Stimulated activated naive CD4-positive, alpha-beta T cell treated with Interleukin-2 at 50 U/mL for 16 hours (primary cell): ENCODE measurements around the gene GOLGA8A.
"Not testable (repeated sequence)": the region's sequence is repeated elsewhere in the genome, so short reads cannot be mapped to it uniquely, and the experiment has no call there.

Experiments used
- DNase-seq: peaks from one replicate; lab custom pipeline; 2025; lab: John Stamatoyannopoulos, UW

The GOLGA8A gene

GRCh38 chr15:34437687-34438086 lies at the start of gene GOLGA8A:
TSS of gene GOLGA8A (minus strand) at chr15:34437808. CDS start at chr15:34389691, 48,117 bp downstream.
- DNase-seq, result peak; percentile 78

DNA sequence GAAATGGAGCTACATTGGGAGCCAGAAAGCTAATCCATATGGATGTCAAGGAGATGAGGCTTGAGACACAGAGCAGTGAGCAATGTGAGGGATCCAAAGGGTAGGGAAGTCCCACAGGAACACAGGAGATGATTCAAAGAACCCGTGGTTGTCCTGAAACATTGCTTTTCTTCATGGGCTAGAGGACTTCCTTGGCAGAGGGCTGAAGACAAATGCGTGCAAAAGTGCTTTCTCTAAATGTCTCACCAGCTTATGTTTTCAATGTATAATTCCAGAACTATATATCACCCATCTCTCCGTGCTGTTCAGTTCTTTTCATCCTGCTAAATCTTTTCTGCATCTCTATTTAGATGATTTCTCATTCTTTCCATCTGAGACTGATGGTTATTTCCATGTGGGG lies 46.0 kb upstream of the GOLGA8A start:
- DNase-seq, result no peak

DNA sequence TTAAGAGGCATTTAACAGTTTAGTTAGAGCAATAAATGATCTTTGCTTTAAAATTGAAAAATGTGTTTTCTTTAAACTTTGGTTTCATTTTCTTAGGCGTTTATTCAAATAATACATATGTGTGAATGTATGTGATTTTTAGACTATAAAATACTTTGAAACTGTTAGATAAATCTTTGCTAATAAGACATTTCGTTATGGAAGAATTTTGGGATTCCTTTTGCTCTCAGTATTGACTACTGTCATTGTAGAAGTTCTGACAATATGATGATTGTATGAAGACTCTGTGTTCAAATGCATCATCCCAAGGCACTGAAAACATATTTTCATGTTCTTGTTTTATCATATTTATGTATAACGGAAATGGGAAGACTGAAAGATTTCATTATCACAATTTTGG lies 43.8 kb upstream of the GOLGA8A start:
- no peak for DNase-seq

DNA sequence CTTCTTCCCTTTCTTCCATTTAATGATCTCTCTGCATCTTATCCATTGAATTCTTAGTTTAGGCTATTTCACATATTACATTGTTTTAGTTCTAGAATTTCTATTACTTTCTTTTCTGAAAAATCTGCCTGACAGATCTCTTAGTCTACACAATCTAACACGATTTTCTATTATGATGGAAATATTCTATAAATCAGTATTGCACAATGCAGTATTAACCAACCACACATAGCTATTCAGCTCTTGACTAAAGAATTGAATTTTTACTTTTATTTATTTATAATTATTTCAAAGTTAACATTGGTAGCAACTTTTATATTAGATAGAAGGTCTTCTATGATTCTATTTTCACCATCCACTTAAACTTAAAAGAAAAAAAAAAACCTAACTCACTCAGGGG lies 36.2 kb upstream of the GOLGA8A start:
- no peak for DNase-seq

DNA sequence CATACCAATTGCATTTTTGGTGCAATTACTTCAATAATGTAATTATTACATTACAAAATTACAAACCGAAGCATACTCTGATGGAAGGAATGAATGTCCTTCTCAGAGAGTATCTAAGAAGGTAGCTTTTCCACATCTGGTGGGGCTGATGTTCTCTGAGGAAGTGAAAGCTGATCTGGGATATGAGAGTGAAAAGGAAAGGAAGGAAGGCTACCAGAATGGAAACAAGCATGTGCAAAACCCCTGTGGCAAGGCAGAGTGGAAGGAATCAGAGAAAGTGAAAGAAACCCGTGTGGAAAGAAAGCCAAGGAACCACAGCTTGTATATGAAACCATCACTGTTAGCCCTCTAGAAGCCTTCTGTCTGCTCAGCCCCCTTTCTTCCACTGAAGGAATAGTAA lies 35.3 kb upstream of the GOLGA8A start:
- no peak for DNase-seq

DNA sequence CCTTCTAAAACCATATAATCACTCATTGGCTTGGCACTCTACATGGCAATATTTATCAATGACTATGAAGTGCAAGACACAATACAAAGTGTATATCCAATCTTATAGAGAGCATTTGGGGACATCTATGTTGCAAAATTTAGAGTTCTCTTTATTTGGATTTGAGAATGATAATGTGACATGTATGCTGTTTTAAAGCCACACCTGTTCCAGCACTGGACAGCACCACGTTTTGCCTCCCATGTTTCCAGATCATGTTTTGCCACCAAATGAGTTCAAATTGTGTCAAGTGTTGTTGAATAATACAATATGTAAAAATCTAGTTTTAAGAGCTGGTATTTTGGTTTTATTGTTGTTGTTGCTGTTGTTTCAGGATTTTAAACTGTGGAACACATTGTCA lies 33.3 kb upstream of the GOLGA8A start:
- DNase-seq, result no peak

DNA sequence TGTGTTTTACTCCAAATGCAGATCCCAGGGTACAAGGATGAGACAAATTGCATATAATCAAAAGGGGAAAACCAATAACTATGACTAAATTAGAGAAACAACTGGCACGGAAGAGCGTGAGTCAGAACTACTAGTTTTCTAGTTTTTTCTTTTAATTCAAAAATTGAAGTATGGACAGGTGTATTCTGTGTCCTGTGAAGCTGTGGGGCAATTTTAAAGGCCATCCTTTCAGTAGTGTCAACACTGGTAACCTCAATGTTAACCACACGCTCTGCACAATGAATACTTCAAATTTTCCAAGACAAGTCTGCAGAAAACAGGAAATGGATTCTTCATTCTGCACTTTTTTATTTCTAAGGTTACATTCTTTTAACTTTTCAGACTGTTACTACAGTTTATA lies 32.5 kb upstream of the GOLGA8A start:
- no peak for DNase-seq

GRCh38 chr15:34461730-34462129 lies 24.1 kb upstream of the GOLGA8A start:
- DNase-seq, result no peak

GRCh38 chr15:34460451-34460850 lies 22.8 kb upstream of the GOLGA8A start:
- DNase-seq, result no peak

DNA sequence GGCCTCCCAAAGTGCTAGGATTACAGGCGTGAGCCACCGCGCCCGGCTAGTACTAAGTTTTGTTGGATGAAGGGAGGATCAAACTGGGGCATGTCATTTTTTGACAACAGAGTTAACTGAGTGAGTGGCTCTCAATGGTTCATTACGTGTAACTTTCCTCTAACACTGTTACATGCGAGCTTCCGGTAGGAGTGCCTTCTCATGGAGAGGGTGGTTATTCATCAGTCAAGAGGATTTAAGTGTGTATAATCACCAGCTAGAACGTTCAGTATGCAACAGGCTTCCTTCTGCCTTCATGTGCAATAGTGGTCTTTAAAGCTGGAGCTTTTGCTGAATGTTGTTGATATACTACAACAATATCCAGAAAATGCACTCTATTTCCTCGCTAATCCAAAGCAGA lies 19.1 kb upstream of the GOLGA8A start:
- DNase-seq, result no peak

DNA sequence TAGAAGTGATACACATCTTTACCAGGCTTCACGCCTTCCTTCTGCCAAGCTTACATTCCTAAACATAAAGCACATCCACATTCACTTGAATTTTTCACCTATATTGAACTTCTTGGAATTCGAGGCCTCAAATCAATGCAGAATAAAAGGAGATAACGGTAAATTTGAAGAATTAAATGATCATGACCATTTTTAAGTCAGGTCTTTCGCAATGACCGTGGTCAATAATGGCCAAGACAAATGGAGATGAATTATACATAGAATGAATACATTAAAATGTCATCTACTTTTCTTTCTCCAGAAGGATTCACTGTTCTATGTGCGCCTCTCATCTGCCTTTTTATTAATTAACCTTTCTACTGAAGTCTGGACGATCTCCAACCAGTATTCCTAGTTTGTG lies 5.3 kb upstream of the GOLGA8A start:
- DNase-seq, result no peak

DNA sequence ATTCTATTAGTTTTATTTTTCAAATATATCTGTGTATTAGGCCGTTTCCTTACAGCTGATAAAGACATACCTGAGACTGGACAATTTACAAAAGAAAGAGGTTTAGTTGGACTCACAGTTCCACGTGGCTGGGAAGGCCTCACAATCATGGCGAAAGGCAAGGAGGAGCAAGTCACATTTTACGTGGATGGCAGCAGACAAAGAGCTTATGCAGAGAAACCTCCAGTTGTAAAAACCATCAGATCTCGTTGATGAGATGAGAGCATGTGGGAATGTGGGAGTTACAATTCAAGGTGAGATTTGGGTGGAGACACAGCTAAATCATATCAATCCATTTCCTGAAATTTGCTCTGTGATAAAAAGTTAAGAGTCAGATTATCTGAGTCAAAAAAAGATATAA lies 2.3 kb upstream of the GOLGA8A start:
- no peak for DNase-seq

DNA sequence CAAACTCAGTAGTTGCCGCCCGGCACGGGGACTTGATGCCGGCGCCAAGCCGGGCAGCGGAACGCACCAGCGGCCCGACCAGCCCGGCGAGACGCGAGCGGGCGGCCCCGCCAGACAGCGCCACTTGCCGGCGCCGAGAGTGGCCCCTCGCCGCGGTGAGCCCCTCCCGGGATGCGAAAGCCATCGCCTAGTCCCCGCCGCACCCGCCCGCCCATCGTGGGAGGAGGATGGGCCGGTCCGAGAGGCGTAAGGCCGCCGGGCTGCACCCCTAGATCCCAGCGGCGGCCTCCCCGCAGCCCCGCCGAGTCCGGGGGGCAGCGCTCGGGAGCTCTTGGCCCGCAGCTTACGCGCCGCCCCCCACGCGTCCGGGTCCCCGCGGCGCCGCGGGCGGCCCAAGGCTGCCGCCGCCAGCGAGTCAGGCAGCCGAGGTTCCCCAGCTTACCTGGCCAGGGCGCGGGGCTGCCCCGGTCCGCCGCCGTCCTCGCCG lies 609 bp downstream of the GOLGA8A start:
- DNase-seq, result peak; percentile 33

- peak; percentile 13 for DNase-seq
Observed at GRCh38 chr15:34436126-34436955, 1.3 kb downstream of the GOLGA8A start.

DNA sequence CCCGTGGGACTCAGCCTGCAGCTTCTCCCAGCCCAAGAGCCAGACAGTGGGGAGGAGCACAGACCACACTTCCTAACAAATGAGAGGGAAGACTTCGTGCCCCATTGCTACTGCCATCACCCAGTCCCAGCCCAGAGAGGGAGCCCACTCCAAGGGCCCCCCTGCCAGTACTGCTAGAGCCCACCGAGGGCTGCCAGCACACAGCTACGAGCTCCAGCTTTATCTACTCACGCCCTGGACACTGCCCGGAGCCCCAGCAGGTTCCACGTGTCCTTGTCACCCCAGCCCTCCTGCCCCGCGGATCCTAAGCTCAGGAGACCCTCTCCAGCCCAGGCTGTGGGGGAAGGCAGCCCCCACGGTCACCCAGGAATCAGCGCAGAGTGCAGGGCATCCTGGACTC lies 1.9 kb downstream of the GOLGA8A start:
- DNase-seq, result no peak

DNA sequence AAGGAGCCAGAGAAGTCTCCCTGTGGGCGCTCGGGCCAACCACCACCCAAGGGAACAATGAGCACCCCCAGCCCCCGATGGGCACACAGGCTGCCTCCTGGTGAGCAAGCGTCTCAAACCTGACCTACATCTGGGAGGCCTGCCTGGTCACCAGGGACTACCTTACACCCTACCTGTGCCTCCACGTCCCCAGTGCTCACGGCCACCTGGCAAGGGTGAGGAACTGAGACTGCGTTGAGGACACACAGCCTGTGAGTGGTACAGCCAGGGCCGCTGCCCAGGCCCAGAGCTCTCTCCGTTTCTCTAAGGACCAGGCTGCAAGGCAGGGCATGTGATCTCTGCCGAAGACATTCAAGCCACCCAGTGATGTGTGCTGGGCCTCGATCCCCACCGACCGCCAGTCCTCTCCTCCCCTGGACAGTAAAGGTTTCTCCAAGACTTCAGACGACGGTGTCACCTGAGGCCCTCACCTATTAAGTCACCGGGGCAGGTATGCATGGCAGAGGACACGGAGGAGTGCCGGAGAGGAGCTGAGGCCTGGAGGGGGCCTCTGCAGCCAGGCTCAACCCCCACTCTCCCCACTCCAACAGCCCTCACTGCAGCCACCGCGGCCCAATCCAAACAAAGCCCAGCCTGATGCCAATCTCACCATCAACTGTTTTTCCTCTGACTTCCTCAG lies 2.8 kb downstream of the GOLGA8A start:
- no peak for DNase-seq

- DNase-seq, result not testable (repeated sequence)
Observed at GRCh38 chr15:34433956-34434626, 3.5 kb downstream of the GOLGA8A start.

DNA sequence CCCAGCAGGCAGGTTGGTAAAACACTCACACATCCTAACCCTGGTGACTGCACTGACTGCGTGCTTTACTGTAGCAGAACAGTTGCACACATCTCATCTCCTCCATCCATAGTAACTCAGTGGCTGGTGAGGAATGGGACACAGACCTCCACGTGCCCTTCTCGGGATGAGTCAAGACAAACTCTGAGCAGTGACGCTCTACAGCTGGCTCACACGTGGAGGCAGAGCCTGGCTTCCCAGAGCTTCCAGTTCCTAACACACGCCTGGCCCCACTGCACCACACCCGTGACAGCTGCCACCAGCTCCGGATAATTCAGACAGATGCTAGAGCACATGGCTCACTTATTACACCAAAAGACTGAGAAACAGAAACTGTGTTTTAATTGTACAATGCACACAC lies 7.0 kb downstream of the GOLGA8A start:
- DNase-seq, result not testable (repeated sequence)

DNA sequence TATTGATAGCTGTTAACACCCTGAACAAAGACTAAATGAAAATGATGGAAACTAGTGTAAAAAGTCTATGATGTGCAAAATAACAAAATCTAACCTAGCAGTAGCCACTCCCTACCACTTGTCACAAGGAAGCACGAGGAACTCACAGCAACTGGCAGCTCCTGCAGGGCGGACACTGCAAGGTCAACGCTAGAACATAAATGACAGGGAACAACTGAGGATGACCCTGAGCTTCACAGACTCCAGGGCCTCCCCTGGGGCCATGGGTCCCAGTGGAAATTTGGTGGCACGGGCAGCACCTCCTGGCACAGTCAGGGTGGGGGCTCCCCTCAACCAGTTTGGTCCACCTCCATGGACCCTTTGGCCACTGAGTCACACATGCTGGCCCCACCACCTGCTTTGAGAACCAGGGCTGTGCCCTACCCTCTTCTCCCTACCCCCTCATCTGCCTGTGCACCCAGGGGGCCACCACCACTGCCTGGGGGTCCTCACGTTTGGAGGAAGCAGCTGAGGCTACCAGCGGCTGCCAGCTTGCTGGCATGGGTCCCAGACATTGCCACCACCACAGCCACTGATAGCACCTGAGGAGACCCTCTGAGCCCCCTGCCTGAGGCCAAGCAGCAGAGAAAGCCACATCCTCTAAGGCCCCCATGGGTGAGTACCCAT lies 14.1 kb downstream of the GOLGA8A start:
- DNase-seq, result not testable (repeated sequence)

DNA sequence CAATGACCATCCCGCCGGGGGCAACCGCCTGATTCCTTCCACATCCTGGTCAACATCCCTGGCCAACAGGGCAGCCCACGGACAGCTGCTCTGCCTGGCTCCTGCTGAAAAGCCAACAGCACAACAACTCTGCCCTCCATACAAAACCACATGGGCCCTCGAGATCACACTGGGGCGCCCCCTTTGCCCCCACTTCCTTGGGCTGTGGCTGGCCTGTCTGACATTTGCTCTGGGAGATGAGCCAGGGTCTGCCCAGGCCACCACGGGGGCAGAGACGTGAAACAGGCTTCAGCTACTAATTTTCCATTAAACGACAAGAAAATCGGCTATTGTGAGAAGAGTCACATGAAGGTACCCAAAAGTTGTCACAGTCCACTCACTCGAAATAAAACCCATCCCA lies 16.7 kb downstream of the GOLGA8A start:
- DNase-seq, result not testable (repeated sequence)

DNA sequence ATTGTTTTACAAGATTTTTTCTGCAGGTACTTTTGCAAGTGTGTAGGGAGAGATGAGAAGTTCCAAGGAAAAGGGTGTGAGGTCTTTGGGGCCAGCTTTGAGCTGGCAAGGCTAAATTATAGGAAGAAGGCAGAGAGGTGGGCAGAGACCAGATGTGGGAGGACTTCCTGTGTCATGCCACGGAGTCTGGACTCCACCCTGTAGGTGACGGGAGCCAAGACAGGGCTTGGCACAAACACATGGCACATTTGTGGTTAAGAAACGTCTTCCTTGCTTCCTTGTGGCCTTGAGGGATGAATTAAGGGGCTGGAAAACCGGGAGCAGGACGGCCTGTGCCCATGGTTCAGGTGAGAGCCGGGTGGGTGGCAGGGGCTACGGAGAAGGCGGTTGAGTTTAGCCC lies 19.2 kb downstream of the GOLGA8A start:
- DNase-seq, result not testable (repeated sequence)

DNA sequence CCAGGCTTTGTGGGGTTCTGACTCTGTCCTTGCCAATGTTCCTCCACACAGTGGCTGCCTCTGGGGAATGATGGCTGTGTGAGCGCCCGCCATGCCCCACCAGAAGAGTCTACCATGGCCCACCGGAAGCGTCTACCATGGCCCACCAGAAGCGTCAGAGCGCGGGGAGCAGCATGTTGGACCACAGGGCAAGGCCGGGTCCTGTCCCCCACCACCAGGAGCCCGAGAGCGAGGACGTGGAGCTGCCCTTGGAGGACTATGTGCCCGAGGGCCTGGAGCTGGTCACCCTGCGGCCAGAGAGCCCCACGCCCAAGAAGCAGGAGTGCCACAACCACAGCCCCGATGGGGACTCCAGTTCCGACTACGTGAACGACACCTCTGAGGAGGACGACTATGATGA lies 28.1 kb downstream of the GOLGA8A start:
- not testable (repeated sequence) for DNase-seq
